GM19238 (cell line): ENCODE measurements around the gene ETFBKMT.

Experiments
- DNase-seq: peaks from one replicate; pipeline ENCODE4 v3.0.0; 2011; ENCODE audit warnings: low spot score; ENCODE audit not compliant: insufficient read length

The ETFBKMT gene, protein sequence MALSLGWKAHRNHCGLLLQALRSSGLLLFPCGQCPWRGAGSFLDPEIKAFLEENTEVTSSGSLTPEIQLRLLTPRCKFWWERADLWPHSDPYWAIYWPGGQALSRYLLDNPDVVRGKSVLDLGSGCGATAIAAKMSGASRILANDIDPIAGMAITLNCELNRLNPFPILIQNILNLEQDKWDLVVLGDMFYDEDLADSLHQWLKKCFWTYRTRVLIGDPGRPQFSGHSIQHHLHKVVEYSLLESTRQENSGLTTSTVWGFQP

DNA sequence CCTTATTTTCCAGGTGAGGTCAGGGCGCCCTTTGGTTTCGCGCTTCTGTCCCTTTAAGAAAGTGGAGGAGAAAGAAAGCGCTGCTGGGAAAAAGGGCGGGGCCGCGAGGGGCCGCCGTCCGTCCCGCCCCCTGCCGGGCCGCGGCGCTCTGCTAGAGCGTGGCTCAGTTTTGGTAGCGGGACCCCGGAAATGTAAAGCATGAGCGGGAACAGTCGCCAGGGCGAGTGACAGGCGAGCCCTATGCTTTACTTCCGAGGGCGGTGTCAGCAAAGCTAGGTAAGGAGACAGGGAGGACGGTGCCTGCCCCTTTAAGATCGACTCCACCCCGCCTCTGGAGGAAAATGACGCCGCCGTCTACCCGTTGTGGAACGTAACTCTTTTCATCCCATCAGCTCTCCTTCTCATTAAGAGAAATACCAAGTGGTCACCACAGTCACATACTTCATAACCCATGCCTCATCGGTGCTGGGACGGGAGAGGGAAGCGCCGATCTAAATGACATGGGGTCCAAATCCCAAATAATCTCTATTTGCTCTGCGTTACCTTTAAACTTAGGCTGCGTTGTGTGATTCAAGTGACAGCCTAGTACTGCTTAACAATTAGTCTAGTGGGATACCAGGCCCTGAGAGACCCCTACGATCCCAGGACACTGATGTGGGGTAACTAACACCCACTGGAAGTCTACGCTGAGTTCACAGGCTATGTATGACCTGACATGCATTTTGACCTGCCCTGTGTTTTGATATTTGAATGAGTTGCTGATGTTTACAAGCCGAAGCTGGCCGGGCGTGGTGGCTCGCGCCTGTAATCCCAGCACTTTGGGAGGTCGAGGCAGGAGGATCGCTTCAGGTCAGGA is at the start of gene ETFBKMT:
Gene ETFBKMT (plus strand): TSS at position 602 of the 856 bp plus-strand sequence. CDS start 2,266 bp downstream, outside the sequence.
- peak; percentile 75 for DNase-seq

DNA sequence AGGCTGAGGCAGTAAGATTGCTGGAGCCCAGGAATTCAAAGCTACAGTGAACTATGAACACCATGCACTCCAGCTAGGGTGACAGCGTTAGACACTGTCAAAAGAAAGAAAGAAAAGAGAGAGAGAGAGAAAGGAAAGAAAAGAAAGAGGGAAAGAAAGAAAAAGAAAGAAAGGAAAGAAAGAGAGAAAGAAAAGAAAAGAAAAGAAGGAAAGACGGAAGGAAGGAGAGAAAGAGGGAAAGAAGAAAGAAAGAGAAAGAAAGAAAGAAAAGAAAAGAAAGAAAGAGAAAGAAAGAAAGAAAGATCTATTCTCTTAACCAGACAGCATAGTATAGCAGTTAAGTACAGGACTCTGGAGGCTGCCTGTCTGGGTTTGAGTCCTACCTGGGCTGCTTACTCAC is 46.7 kb upstream of the ETFBKMT start:
- no peak for DNase-seq

DNA sequence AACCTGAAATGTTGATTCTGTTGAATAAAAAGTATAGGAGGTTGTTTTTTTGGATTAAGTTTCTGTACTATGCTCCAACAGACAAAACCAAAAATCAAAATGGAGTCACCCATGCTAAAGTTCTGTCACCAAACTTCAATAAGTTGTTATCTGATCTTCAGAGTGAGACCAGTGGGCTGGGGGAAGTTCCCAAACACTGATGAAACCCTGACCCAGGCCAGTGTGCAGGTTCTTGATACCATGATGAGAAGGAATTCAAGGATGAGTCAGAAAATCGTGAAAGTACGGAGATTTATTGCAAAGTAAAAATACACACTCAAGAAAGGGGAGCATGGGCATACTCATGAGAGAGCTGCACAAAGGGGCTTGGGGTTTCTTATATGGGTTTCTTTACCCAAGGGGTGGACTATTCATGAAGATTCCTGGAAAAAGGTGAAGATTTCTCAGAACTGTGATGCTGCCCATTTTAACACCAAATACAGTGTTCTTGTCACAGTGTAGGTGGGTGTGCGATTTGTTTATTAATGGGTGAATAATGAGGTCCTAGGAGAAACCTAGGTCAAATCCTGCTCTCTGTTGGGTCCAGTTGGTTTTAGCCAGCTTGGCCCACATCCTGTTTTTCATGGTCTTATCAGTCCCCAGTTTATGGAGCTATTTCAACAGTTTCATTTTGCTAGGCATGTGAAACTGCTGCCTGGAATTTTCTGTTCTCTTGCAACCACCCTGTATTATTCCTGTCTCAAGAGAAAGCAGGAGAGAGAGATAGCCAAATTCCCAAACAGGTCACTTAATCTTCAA is 41.1 kb upstream of the ETFBKMT start:
- no peak for DNase-seq

DNA sequence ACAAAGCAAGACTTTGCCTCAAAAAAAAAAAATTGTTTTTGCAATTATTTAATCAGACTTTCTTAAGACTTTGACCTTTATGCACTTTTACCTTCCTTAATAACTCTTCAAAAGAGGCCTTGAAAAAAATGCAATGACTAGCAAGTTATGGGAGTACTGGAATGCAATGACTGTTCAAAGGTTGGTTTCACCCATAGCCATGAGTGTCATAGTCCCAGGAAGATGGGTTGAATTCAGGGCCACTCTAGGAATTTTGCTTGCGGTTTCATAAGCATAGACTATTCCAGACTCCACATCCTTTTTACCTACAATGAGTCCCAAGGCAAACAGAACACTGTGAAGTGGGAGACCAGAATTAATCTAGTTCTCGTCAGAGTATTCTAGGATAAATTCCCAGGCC is 39.2 kb upstream of the ETFBKMT start:
- no peak for DNase-seq

DNA sequence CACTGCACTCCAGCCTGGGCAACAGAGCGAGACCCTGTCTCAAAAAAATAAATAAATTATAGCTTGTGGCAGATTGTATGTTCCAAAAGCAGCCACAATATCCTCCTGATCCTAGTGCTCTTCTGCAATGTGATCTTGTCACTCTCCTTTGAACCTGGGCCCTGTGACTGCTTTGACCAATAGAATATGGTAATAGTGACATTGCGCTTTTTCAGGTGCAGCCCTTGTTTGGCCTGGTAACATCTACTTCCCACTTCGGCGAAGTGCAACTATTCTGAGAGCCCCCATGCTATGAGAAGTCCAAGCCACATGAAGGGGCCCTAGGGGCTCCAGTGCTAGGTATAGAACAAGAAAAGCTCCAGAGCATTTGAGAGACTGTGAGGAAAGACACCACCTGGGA is 37.5 kb upstream of the ETFBKMT start:
- no peak for DNase-seq

DNA sequence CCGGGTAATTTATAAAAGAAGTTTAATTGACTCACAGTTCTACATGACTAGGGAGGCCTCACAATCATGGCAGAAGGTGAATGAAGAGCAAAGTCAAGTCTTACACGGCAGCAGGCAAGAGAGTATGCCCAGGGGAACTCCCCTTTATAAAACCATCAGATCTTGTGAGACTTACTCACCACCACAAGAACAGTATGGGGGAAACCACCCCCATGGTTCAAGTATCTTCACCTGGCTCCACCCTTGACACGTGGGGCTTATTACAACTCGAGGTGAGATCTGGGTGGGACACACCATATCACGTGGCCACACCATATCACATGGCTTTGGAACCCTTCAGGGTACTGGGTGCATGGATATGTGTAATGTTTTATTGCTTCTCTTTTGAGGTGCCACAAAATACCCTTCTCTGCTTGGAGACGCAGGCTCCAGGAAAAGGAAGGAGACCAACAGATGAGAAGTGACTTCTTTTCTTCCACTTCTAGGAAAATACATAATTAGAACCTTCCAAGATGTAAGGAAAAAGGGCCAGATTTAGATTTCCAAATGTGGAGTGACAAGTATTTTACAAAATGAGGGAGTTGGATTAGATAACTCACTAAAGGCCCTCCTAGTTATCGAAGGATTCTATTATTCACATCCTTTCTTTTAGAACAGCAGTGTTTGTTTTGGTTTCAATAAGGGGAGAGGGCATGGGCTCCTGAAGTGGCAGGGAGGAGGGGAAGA is 33.1 kb upstream of the ETFBKMT start:
- no peak for DNase-seq

DNA sequence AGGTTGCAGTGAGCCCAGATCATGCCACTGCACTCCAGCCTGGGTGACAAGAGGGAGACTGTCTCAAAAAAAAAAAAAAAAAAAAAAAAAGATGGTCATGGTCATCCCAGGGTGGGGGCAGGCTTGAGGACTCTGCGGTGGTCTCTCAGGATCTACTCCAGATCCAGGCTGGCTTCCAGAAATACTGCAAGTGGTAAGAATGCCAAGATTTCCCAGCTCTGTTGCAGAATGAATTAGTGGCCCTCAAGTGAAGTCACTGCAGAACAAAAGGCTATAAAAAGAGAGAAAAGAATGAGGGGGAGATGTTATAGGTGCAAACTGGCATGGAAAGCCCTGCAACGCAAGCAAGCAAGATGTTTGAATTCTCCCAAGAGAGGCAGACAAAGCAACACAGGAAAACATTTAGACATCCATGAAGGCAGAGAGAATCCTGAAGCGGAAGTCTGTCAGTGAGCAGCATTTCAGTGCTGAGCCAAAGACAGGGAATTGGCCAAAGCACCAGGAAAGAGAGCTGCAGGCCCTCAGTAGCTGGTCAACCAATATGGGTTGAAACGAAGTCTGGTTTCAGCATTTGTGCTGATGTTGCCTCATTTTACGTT is 31.9 kb upstream of the ETFBKMT start:
- no peak for DNase-seq

DNA sequence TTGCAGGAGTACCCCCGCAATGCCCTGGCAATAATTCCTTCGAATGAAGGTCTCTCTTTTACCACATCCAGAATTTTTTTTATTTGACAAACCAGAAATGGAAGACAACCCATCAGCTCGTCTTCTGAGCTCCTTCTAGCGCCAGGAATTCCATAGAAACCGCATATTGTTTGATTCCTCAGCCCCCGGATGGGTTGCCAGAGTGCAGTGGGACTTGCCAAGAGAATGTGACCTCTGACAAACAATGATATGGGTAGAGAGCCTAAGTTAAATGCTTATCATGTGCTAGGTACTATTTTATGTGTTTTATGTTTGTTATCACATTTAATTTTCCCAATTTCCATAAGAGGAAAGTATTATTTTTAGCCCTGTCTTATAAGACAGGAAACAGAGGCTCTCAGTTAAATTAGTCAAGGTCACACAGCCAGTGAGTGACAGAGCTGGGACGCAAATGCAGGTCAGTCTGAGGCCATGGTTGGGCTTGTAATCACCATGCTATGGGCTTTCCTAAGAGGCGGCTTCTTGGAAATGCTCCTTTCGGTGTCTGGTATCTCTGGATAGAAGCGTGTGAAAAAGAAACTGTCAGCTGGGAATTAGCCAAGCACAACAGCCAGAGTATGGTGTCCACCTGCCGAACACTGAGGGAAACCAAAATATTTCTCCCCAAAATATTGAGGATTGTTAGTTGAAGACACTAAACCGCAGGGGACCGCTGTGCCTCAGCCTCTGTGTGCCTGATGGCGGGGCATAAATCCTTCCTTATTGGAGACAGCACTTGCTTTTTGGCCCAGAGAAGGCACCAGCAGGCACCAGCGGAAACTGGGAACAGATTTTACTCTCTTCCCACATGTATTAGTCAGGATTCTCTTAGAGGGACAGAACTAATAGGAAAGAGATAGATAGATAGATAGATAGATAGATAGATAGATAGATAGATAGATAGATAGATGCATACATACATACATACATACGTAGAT is 29.4 kb upstream of the ETFBKMT start:
- DNase-seq: no peak

DNA sequence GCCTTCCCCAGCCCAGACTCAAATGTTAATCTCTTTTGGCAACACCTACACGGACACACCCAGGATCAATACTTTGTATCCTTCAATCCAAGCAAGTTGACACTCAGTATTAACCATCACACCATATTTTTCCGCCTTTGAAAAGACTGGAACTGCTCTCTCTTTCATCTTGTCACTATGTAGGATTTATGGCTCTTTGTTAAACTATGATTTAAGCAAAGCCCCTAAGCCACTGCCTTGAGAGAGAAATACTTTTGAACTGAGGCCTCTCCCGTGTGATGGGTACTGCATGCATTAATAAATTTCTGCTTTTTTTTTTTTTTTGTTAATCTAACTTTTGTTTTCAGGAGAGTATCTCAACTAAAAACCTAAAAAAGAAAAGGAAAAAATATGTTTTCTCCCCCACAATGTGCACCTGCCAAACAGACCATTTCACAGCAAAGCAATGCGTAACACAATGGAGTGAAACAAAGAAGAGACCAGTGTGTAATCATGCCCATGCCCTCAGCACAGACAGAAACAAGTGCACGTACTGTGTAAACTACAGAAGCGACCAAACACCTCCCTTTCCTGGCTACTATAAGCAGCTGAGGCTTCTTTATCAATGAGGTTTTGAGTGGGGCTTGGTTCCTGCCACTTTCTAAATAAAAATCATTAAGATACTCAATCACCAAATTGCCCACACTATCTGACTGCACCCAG is 28.3 kb upstream of the ETFBKMT start:
- no peak for DNase-seq

DNA sequence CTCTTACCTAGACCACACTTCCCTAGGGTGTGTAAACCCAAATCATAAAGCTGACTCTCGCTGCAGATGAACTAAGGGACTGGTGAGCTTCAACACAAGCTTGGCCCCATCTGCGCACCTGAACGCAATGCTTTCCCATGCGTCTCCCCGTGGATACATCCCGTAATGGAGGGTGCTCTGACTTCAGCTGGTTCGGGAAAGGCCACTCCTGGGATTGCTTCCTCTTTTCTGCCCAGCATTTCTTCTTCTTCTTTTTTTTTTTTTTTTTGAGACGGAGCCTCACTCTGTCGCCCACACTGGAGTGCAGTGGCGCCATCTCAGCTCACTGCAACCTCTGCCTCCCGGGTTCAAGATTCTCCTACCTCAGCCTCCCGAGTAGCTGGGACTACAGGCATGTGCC is 27.7 kb upstream of the ETFBKMT start:
- no peak for DNase-seq

DNA sequence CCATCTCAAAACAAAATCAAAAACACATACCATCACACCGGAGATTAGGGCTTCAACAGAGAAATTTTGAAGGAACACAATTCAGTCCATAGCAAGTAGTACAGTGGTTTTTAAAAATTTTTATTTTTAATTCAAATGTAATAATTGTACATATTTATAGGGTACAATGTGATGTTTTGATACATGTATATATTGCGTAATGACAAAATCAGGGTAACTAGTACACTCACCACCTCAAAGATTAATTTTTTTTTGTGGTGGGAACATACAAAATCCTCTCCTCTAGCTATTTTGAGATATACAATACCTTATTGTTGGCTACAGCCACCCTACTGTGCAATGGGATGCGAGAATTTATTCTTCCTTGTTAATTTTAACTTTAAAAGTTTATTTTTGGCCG is 26.0 kb upstream of the ETFBKMT start:
- no peak for DNase-seq

DNA sequence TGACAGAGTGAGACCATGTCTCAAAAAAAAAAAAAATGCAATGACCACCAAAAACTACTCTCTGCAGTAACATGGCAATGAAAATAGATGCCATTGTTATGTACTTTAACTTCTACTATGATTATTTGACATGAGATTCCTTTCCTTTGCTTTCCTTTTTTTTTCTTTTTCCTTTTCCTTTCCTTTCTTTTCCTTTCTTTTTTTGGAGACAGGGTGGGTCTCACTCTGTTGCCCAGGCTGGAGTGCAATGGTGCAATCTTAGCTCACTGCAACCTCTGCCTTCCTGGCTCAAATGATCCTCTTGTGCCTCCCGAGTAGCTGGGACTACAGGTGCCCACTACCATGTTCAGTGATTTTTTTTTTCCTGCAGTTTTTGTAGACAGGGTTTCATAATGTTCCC is 24.9 kb upstream of the ETFBKMT start:
- DNase-seq: no peak

DNA sequence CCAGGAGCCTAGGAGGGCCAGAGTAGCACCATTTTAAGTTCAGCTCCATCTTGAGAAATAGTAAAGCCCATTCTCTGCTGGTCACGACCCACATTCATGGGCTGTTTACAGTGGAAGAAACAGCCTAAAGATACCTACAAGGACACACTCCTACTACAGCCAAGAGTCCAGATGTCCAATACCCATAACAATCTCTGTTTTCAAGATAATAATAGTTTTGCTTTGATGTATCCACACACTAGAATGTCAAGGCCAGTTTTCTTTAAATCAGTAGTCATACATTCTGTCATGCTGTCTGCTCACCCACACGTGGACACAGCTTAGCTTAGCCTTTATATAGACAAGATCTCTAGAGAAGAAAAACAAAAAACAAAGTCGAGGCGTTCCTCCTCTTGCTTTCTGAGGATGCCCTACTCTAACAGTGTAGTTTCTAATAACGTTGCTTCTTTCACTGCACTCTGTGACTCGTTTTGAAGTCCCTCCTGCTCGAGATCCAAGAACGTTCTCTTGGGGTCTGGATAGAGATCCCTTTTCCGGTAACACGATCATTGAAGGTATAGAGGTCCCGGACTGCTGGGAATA is 17.9 kb upstream of the ETFBKMT start:
- no peak for DNase-seq

DNA sequence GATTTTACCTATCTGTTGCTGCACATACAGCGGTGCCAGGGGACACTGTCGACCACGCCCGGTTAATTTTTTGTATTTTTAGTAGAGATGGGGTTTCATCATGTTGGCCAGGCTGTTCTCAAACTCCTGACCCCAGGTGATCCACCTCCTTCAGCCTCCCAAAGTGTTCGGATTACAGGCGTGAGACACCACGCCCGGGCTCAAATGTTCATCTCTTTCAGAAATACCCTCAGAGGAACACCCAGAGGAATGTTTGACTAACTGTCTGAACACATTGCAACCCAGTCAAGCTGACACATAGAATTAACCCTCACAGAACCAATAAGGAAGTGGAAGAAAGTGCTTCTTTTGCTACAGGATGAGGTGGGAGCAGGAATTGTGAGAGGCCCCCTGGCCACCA is 15.0 kb upstream of the ETFBKMT start:
- DNase-seq: no peak

DNA sequence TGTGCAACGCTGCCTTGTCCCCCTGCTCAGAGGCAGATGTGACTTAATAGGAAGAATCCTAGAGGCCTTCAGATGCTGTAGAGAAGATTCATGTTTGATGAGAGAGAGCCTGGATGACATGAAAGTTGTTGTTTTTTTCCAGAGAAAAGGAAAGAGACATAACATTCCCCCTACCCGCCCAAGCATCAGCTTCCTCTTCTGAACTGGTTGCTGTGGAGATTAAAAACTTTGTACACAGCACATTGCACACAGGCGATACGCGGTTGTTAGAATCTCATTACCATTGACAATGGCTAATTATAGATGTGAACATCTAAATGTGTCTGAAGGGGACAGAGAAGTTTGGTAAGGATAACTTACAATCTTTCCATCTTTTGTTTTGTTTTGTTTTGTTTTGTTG is 13.6 kb upstream of the ETFBKMT start:
- no peak for DNase-seq

DNA sequence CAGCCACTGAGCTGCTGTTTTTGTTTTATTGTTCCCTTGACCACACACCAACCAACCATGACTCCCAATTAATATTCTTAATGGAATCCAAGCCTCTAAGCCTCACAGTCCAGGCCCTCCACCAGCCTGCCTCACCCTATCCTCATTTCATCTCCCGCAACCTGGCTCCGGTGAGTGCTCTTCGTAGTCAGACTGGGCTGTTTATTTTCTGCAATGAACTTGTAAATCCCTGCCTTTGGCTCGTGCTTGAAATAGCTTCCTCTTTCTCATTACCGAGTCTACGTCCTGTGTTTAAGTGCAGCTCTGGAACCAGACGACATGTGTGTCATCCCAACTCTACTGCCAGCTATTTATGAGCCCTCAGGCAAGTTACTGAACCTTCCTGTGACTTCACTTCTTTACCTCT is 12.4 kb upstream of the ETFBKMT start:
- DNase-seq: no peak

DNA sequence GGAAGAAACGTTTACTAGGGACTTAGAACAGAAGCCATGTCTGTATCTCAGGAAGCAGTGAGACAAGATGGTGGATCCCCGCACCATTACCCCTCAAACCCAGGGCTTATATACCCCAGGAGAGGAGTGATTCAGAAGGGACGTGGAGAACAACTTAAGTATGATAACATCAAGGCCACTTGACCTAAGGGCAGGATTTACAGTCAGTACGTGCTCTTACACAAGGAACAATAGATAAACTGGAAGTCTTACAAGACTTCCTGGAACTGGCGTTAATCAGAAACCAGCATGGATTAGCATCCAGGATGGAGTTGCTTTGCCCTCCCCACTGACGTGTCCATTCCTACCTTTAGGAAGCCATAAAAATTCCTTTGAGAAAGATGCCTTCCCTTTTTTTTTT is 8.6 kb upstream of the ETFBKMT start:
- DNase-seq: no peak

DNA sequence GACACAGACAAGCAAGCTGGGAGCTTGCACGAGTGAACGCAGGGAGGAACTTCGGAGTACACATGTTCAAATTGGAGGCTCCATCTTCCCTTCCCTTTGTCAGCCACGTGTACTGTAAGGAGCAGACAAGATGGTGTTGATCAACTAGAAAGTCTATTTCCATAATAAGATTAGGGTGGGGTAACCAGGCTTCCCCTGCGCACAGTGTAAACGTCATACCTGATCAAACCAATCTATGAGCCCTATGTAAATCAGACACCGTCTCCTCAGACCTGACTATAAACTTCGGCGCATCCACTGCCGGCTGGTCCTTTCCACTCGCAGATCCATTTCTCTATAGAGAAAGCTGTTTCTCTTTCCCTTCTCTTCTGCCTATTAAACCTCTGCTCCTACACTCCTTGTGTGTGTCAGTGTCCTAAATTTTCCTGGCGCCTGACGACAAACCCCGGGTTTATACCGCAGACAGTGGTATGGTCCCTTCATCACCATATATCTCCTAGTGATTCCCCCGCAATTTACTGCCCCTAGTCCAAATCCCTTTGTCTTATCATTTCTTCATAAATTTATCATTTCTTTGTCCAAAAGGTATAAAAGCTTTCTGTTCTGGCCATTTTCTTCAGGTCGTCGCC is 7.5 kb upstream of the ETFBKMT start:
- DNase-seq: no peak
